ENCODE data around the gene RTN4IP1.
"Not testable (repeated sequence)": the region's sequence is repeated elsewhere in the genome, so short reads cannot be mapped to it uniquely, and the experiment has no call there.

- not testable (repeated sequence) for TF ChIP-seq CTCF (conservative IDR thresholded peaks at IDR 0.05); ZFX (IDR thresholded peaks at IDR 0.05)
Observed at GRCh38 chr6:106548926-106549455, 80.3 kb downstream of the RTN4IP1 start.
